Gastroesophageal sphincter (tissue), 4 donors: Measurements from ENCODE around the gene P4HTM. TPM values are rescaled to one million over a fixed set of nuclear protein-coding genes. Genes with fewer than 3 reads are reported as not detected.

Experiments
- ATAC-seq: fragments of 150-250 bp; one replicate; pipeline ENCODE4 v1.9.1; 2016; ENCODE audit warnings: mild to moderate bottlenecking, moderate library complexity
- H3K27ac ChIP-seq, 4 donors: fragments of 200-600 bp; sonication (generic) in 3 of 4; 1 replicate in 3 of 4; 2 replicates in 1 of 4; pipeline ENCODE4 v1.5.1; 2016 to 2019
- H3K27me3 ChIP-seq: fragments of 200-600 bp; sonication (generic); one replicate; pipeline ENCODE4 v1.5.1; 2019
- H3K36me3 ChIP-seq, 2 donors: fragments of 200-600 bp; sonication (generic); one replicate each; pipeline ENCODE4 v1.5.1; 2019; ENCODE audit warnings: control low read depth in 1 of 2
- H3K4me1 ChIP-seq, 3 donors: fragments of 200-600 bp; sonication (generic); 1 replicate in 2 of 3; 2 replicates in 1 of 3; pipeline ENCODE4 v1.5.1; 2016 to 2019; ENCODE audit warnings: control low read depth in 2 of 3
- H3K4me3 ChIP-seq, 2 donors: fragments of 200-600 bp; sonication (generic); one replicate each; pipeline ENCODE4 v1.5.1; 2019; ENCODE audit warnings: mild to moderate bottlenecking in 1 of 2, moderate library complexity in 1 of 2
- H3K9me3 ChIP-seq, 3 donors: fragments of 200-600 bp; sonication (generic); one replicate each; pipeline ENCODE4 v1.5.1; 2017 to 2019; ENCODE audit warnings: control low read depth in 2 of 3
- CTCF ChIP-seq, 4 experiments: fragments of 200-600 bp in 2 of 4; fragments of 450-650 bp in 2 of 4; sonication (generic) in 1 of 4; IDR thresholded peaks; one replicate each; pipeline ENCODE4 v1.5.1; 2017 to 2019; ENCODE audit warnings: antibody characterized with exemption in 4 of 4, mild to moderate bottlenecking in 2 of 4, moderate library complexity in 2 of 4
- EP300 ChIP-seq: sonication (generic); formaldehyde crosslinking; IDR thresholded peaks from one replicate; pipeline ENCODE4 v1.6.1; 2017; ENCODE audit warnings: antibody characterized with exemption, mild to moderate bottlenecking
- POLR2A ChIP-seq, 2 donors: fragments of 450-650 bp; IDR thresholded peaks; one replicate each; pipeline ENCODE4 v1.6.1; 2017; ENCODE audit warnings: antibody characterized with exemption in 2 of 2, mild to moderate bottlenecking in 2 of 2, moderate library complexity in 1 of 2
- POLR2AphosphoS5 ChIP-seq: sonication (generic); formaldehyde crosslinking; IDR thresholded peaks from one replicate; pipeline ENCODE4 v1.6.1; 2017; ENCODE audit warnings: antibody characterized with exemption
- WGBS, 2 donors: methylation state at CpG; one replicate each; pipeline ENCODE4 v1.1.5; 2018; ENCODE audit warnings: low coverage in 1 of 2; 5-methylcytosine and 5-hydroxymethylcytosine counted together
- total RNA-seq, 4 donors: library from RNA; depleted of rRNA; stranded (reverse); fragments of >200 nt; gene quantifications; one replicate each; pipeline ENCODE4 v1.1.0, GENCODE V29; 2016

P4HTM gene
- total RNA-seq, 4 donors from 2014 or later = 29.1 to 38.9 (median 35.2) TPM

- no peaks in the 10 kb centered on the region for H3K27me3 ChIP-seq
- no peak overlapping the region for H3K4me3 ChIP-seq
- TF ChIP-seq CTCF (IDR thresholded peaks at IDR 0.05) = no peak
- no peak for TF ChIP-seq POLR2A (IDR thresholded peaks at IDR 0.05)
- TF ChIP-seq EP300 = no peak
- TF ChIP-seq POLR2AphosphoS5 = no peak
- H3K36me3 ChIP-seq = peaks cover 0 to 100% of the 10 kb centered on the region in 2 donors
- no peak overlapping the region for H3K27ac ChIP-seq
- no peak for ATAC-seq
- no peaks in the 10 kb centered on the region for H3K4me1 ChIP-seq
- no peaks in the 10 kb centered on the region for H3K9me3 ChIP-seq
These were observed 8.0 kb upstream of the P4HTM start for GRCh38 chr3:48982016-48982415.

- ATAC-seq = no peak
- H3K27ac ChIP-seq = no peak overlapping the region
- 53% methylated on average over 2 to 3 of the region's 5 CpGs for WGBS, 2 donors
- H3K4me1 ChIP-seq = peaks cover 0 to 2% (median 0%) of the 10 kb centered on the region in 3 donors
- H3K9me3 ChIP-seq = no peaks in the 10 kb centered on the region
- no peaks in the 10 kb centered on the region for H3K27me3 ChIP-seq
- peaks cover 0 to 95% of the 10 kb centered on the region in 2 donors for H3K36me3 ChIP-seq
- no peak overlapping the region for H3K4me3 ChIP-seq
- no peak for TF ChIP-seq POLR2A (IDR thresholded peaks at IDR 0.05)
- TF ChIP-seq POLR2AphosphoS5 = no peak
- TF ChIP-seq CTCF (IDR thresholded peaks at IDR 0.05) = no peak
- TF ChIP-seq EP300 = no peak
These were observed 7.4 kb upstream of the P4HTM start for GRCh38 chr3:48982686-48983085.

GRCh38 chr3:48983096-48983495 lies 6.9 kb upstream of the P4HTM start:
- peaks cover 0 to 6% (median 0%) of the 10 kb centered on the region in 3 donors for H3K4me1 ChIP-seq
- no peak for ATAC-seq

GRCh38 chr3:48984663-48985062 lies 5.4 kb upstream of the P4HTM start:
- ATAC-seq = no peak
- Histone ChIP-seq H3K9me3 (no peaks in the 10 kb centered on the region), H3K4me3 (no peak overlapping the region), H3K27me3 (no peaks in the 10 kb centered on the region), H3K36me3 (peaks cover 0 to 75% of the 10 kb centered on the region in 2 donors), H3K27ac (no peak overlapping the region), H3K4me1 (peaks cover 3 to 21% (median 6%) of the 10 kb centered on the region in 3 donors)
- TF ChIP-seq POLR2A (IDR thresholded peaks at IDR 0.05) (no peak), POLR2AphosphoS5 (no peak), EP300 (no peak), CTCF (IDR thresholded peaks at IDR 0.05) (no peak)

More at GRCh38 chr3:48983096-48983495, 6.9 kb upstream of the P4HTM start:
- H3K36me3 ChIP-seq = peaks cover 0 to 91% of the 10 kb centered on the region in 2 donors
- no peaks in the 10 kb centered on the region for H3K9me3 ChIP-seq
- WGBS, 2 donors = 100% methylated on average over 1 to 2 of the region's 4 CpGs
- H3K27me3 ChIP-seq = no peaks in the 10 kb centered on the region
- no peak for TF ChIP-seq POLR2AphosphoS5
- no peak for TF ChIP-seq EP300
- TF ChIP-seq CTCF (IDR thresholded peaks at IDR 0.05) = no peak
- TF ChIP-seq POLR2A (IDR thresholded peaks at IDR 0.05) = no peak
- H3K4me3 ChIP-seq = no peak overlapping the region
- no peak overlapping the region for H3K27ac ChIP-seq

- 77 to 79% methylated on average over 3 to 5 of the region's 7 CpGs for WGBS, 2 donors
- Histone ChIP-seq H3K36me3 (peaks cover 0 to 63% of the 10 kb centered on the region in 2 donors), H3K4me3 (no peak overlapping the region), H3K27me3 (no peaks in the 10 kb centered on the region), H3K4me1 (peaks cover 3 to 28% (median 6%) of the 10 kb centered on the region in 3 donors), H3K9me3 (no peaks in the 10 kb centered on the region), H3K27ac (no peak overlapping the region)
- TF ChIP-seq POLR2AphosphoS5 (no peak), POLR2A (IDR thresholded peaks at IDR 0.05) (no peak), CTCF (IDR thresholded peaks at IDR 0.05) (no peak), EP300 (no peak)
- ATAC-seq = no peak
These were observed 4.1 kb upstream of the P4HTM start for GRCh38 chr3:48985831-48986376.
